ENCODE data around the gene AGO3.

Gene AGO3

DNA sequence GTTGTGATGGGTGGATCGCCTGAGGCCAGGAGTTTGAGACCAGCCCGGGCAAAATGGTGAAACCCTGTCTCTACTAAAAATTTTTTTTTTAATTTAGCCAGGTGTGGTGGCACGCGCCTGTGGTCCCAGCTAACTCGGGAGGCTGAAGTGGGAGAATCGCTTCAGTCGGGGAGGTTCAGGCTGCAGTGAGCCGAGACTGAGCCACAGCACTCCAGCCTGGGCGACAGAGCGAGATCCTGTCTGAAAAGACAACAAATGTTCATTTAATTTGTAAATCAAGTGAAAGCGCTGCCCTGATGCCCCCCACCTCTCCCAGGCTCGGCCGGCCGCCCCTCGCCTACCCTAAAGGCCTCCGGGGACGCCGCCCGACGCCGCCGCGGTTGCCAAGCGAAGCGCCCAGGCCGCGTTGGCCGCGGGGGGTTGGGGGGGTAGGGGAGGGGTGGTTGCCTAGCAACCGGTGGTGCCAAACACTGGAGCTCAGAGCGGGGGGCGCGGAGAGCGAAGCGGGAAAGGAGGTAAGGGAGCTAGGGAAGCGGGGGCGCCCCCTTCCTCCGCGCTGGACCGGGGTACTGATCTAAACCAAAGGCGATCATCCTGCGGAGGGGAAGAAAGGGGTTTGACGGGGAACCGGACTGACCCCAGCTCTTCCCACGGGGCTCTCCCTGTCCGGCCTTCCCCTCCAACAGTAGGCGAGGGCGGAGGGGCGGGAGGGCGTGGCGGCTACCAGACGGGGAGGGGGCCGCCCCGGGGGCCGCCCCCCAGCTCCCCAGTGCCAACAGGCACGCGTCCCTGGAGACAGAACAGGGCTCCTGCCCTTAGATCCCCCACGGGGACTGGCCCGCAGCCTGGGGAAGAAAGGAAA lies 153.0 kb downstream of the AGO3 start, which contains the start of gene TEKT2:
Gene TEKT2, plus strand, starts transcription at position 460 of the 862 bp plus-strand sequence. CDS start 828 bp downstream, outside the sequence.
- peak in 1 of 2 experiments; percentile 18 for DNase-seq (ENCODE audit: low read depth in 2 of 2)

DNA sequence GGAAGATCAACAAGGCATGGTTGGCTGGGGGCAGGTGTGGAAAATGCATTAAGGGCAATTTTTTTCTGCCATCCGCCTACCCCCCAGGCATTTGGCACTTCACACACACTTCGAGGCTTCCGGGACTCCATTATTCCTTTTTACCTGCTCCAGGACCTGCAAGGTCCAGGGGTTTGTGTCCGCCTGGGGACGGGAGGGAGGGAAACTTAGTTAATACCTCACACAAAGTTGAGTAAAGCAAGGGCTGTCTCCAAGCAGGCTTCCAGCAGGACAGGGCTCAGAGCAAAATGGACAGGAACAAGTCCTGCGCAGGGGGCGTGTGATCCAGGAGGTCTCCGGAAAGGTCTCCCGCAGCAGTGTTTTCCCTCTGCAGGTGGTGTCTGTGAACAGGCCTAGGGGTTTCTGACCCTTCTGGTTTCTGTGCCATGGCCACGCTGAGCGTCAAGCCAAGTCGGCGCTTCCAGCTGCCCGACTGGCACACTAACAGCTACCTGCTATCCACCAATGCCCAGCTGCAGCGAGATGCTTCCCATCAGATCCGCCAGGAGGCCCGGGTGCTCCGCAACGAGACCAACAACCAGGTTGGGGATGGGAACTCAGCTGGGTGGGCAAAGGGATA lies 153.7 kb downstream of the AGO3 start:
- DNase-seq (ENCODE audit: low read depth in 2 of 2): no peak

- DNase-seq (ENCODE audit: low read depth in 2 of 2): no peak
Observed at GRCh38 chr1:36085126-36085525, 154.2 kb downstream of the AGO3 start.

GRCh38 chr1:36085686-36086526 lies 155.0 kb downstream of the AGO3 start:
- DNase-seq (ENCODE audit: low read depth in 2 of 2): no peak

DNA sequence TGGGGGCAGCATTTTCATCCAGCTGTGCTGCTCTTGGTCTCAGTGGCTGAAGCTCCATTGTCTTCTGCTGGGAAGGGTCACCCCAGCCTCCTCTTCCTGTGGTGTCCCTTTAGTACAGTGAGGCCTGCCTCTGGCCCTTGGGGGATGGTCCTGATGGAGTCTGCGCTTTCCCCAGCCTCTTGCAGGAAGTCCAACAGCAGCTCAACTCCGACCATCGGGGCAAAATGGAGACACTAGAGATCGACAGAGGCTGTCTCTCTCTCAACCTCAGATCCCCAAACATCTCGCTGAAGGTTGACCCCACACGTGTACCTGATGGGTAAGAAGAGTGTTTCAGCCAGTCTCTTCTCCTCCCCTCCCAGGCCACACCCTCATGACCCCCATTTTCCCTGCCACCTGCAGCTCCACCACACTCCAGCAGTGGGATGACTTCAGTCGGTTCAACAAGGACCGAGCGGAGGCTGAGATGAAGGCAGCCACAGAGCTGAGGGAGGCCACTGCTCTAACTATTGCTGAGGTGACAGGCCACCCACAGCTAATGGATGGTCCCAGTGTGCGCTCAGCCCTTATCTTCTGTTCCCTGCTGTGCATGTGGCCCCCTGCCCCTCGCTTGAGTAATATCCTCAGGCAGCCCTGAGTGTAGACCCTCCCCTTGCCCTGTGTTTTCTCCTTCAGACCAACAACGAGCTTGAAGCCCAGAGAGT lies 155.8 kb downstream of the AGO3 start:
- DNase-seq (ENCODE audit: low read depth in 2 of 2): no peak

DNA sequence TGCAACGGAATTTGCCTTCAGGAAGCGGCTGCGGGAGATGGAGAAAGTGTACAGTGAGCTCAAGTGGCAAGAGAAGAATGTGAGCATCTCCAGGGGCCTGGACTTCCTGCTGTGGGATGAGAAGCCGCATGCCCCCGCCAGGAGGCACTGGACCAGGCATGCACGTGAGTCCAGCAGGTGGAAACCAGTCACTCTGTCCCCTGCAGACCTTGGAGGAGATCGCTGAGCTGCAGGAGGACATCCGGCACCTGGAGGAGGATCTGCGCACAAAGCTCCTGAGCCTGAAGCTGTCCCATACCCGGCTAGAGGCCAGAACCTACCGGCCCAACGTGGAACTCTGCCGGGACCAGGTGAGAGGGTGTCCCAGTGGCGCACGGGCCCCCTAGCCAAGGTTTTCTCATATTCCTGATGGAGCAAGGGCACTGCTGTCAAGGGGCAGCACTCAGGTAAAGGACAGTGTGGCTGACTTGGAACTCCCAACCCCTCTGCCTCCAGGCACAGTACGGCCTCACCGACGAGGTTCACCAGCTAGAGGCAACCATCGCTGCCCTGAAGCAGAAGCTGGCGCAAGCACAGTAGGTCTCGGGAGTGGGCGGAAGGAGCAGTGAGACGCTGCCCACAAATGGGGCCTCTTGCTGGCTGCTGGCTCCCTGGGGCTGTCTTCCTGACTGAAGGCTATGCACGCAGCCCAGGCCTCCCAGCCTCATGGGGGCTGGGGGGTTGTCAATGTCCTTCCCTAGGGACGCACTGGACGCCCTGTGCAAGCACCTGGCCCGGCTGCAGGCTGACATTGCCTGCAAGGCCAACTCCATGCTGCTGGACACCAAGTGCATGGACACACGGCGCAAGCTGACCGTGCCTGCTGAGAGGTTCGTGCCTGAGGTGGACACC lies 156.6 kb downstream of the AGO3 start:
- no peak for DNase-seq (ENCODE audit: low read depth in 2 of 2)

GRCh38 chr1:36088265-36088576 lies 157.3 kb downstream of the AGO3 start:
- DNase-seq (ENCODE audit: low read depth in 2 of 2): no peak

DNA sequence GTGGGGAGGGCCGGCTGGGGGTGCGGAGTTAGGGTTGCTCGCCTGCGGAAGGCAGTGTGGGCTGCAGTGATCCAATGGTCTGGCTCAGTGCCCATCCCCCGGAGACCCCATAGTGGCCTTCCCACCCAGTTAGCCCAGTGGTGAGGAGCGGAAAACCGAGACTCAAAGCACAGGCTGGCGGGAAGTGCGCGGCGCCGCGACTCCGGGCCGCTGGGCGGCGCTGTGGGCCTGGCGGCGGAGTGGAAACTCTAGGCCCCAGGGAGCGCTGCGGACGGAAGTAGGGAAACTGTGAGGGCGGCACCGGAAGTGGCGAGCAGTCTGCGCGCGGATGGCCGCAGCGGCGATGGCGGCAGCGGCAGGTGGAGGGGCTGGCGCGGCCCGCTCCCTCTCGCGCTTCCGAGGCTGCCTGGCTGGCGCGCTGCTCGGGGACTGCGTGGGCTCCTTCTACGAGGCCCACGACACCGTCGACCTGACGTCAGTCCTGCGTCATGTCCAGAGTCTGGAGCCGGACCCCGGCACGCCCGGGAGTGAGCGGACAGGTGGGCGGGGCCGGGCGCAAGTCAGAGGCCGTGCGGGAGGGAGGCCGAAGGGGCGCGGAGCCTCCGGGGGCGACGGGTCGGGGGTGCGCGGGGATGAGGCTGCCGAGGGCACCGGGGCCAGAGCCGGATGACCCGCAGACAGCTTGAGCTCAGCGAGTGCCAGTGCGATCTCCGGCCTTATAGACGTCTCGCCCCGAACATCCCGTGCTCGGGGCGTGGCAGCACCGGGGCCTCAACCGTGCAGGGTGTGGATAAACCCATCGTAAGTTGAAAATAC lies 157.9 kb downstream of the AGO3 start, which contains the start of gene ADPRS:
Gene ADPRS, plus strand, starts transcription at position 316 of the 816 bp plus-strand sequence. Its CDS starts 13 bp downstream, at position 329.
- DNase-seq (ENCODE audit: low read depth in 2 of 2): peak; percentile 66 to 71

DNA sequence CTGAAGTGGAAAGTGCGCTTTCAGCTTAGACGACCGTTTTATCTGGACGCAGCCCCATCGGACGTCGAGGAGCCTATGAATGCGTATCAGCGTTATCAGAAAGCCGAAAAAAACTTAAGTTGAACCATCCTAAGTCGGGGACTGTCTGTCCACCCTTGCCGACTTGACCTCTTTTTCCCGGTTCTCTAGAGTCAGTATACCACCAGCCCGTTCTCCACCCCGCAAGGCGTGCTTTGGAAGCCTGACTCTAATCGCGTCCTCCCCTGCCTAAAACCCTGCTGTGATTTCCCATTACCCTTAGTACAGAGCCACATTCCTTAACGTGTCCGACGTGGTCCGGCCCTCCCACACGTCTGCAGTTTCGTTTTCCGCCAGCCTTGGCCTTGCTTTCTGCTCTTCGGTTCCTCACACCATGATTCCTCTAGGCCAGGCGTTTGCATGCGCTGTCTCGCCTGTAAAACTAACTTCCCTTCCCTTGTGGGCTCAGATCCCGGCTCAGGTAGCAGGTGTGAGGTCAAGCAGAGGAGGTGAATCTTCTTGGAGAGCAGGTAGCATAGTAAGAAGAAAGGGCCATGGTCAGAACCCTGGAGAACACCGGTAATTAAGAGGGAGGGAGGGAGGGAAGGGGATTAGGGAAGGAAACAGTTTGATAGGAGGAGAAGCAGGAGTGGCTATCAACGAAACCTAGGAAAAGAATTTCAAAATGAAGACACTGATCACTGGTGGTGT lies 158.7 kb downstream of the AGO3 start:
- DNase-seq (ENCODE audit: low read depth in 2 of 2): no peak

DNA sequence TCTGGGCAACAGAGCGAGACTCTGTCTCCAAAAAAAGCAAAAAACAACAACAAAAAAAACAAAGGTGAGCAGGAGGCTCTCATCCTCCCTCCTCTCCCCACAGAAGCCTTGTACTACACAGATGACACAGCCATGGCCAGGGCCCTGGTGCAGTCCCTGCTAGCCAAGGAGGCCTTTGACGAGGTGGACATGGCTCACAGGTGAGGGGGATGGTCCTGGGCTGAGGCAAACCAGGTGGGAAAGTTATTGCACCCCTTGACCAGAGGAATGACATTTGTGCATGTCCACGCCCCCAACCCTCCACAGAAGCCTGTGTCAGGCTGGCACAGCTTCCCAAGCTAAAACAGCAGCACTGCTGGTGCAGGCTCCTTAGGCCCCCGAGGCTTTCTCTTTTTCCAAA lies 160.2 kb downstream of the AGO3 start:
- no peak for DNase-seq (ENCODE audit: low read depth in 2 of 2)

GRCh38 chr1:36091698-36092097 lies 160.8 kb downstream of the AGO3 start:
- DNase-seq (ENCODE audit: low read depth in 2 of 2): no peak

DNA sequence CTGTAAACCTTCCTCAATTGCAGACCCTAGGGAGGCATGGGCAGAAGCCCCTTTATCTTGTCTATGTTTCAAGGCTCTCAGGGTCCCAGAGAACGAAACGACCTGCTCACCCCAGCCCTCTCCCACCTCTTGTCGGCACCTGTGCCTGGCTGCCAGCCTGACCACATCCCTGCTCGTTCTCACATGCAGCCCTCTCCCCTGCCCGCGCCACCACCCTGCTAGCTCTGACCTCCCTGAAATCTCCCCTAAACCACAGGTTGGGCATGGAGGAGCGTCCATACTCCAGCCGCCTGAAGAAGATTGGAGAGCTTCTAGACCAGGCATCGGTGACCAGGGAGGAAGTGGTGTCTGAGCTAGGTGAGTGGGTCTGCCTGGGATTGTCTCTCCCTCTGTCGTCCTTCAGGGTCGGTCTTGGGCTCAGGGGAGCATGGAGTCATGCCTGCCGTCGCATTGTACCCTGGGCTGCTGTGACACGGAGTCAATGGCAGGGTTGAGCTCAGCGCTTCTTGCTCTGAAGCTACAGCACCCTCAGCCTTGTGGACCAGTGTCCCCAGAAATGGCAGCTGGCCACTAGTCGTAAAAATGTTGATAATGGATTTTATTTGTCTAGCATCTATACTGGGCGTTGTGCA lies 161.4 kb downstream of the AGO3 start:
- DNase-seq (ENCODE audit: low read depth in 2 of 2): no peak

DNA sequence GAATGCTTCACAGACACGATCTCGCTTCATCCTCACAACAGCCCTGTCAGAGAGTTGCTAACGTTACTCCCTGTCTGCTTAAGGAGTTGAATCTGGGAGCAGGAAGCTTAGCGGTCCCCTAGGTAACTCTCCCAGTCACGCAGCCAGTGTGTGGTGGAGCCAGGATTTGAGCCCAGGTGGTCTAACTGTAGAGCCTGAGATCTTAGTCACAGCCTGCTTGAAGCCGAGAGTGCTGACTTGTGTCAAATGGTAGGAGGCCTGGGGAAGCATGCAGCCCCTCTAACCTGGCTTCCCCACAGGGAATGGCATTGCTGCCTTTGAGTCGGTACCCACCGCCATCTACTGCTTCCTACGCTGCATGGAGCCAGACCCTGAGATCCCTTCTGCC lies 161.9 kb downstream of the AGO3 start:
- DNase-seq (ENCODE audit: low read depth in 2 of 2): no peak

DNA sequence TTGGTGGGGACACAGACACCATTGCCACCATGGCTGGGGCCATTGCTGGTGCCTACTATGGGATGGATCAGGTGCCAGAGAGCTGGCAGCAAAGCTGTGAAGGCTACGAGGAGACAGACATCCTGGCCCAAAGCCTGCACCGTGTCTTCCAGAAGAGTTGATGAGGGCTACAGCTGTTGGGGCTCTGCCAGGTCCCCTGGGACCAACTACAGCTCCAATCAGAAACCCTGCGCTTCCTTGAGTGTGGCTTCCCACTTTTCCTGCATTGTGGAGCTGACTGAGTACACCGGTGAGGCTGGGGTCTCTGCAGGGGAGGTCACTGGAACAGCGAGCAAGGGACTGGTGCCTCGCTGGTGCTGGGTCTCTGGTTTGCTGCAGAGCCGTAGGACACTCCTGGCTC lies 162.3 kb downstream of the AGO3 start:
- DNase-seq (ENCODE audit: low read depth in 2 of 2): no peak

GRCh38 chr1:36093929-36094328 lies 163.0 kb downstream of the AGO3 start:
- no peak for DNase-seq (ENCODE audit: low read depth in 2 of 2)

- DNase-seq (ENCODE audit: low read depth in 2 of 2): no peak
Observed at GRCh38 chr1:36094621-36095061, 163.7 kb downstream of the AGO3 start.

DNA sequence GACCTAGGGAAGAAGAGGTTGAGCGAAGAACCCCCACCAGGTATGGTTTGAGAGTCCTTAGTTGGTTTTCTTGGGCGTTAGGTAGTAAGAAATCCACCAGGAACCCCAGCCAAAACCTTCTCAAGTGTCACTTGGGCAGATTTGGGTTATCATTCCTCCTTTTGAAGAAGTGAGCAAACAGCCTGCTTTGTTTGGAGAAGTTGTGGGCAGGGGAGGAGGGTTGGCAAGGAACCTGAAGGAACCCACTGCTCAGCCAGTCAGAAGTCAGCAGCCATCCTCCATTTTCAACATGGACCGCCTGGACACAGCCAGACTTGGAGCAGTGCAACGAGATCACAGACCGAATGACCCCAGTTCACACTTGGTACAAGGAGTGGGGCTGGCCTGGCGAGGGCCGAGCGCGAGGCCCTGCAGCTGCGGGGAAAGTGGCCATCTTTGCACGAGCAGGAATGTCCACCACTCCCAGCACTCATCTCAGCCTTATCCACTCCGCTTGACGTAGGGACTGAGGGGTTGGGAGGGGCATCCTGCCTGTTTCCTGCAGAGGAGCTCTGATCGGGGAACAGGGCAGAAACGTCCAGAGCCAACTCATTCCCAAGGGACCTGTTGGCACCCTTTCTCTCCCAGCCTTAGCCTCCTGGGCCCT lies 165.0 kb downstream of the AGO3 start:
- DNase-seq (ENCODE audit: low read depth in 2 of 2): no peak
